ENCODE results near the gene WASF1.

WASF1 gene

GRCh38 chr6:110103260-110103659 is 76.2 kb downstream of the WASF1 start:
- Histone ChIP-seq H3K4me2 (ENCODE audit: low read length) (no peak overlapping the region), H3K9me3 (ENCODE audit: control insufficient read depth, insufficient read depth, low read length) (no peaks in the 10 kb centered on the region), H3K36me3 (ENCODE audit: control insufficient read depth, low read length) (peaks cover 93% of the 10 kb centered on the region), H3K9me2 (replicated peaks; ENCODE audit: control insufficient read depth, low read length) (no peaks in the 10 kb centered on the region), H3F3A (ENCODE audit: control insufficient read depth, insufficient read depth) (0 out of 2 replicates have a peak, but pooled peaks cover 6% of the 10 kb centered on the region), H3K4me3 (ENCODE audit: low read length) (no peak overlapping the region), H3K79me2 (ENCODE audit: control insufficient read depth, low read length) (no peaks in the 10 kb centered on the region), H3K4me1 (ENCODE audit: control insufficient read depth, low read length) (peaks cover 26% of the 10 kb centered on the region), H4K20me1 (ENCODE audit: control insufficient read depth, insufficient read depth, low read depth, low read length) (no peaks in the 10 kb centered on the region), H3K27ac (ENCODE audit: low read depth, low read length) (no peak overlapping the region), H3K27me3 (ENCODE audit: control insufficient read depth, low read length) (no peaks in the 10 kb centered on the region)
- TF ChIP-seq EZH2phosphoT487 (IDR thresholded peaks at IDR 0.05; ENCODE audit: borderline replicate concordance, low read length): no peak
- TF ChIP-seq CTCF (IDR thresholded peaks at IDR 0.05; ENCODE audit: low read depth, low read length, poor library complexity, severe bottlenecking): no peak

GRCh38 chr6:110102411-110102810 is 77.1 kb downstream of the WASF1 start:
- H3K9me2 ChIP-seq (replicated peaks; ENCODE audit: control insufficient read depth, low read length): no peaks in the 10 kb centered on the region
- H3F3A ChIP-seq (ENCODE audit: control insufficient read depth, insufficient read depth): 0 out of 2 replicates have a peak, but pooled peaks cover 6% of the 10 kb centered on the region
- peaks cover 87% of the 10 kb centered on the region for H3K36me3 ChIP-seq (ENCODE audit: control insufficient read depth, low read length)
- H3K27ac ChIP-seq (ENCODE audit: low read depth, low read length): peak overlapping the region; percentile 30
- H3K27me3 ChIP-seq (ENCODE audit: control insufficient read depth, low read length): no peaks in the 10 kb centered on the region
- peaks cover 26% of the 10 kb centered on the region for H3K4me1 ChIP-seq (ENCODE audit: control insufficient read depth, low read length)
- TF ChIP-seq CTCF (IDR thresholded peaks at IDR 0.05; ENCODE audit: low read depth, low read length, poor library complexity, severe bottlenecking): no peak
- TF ChIP-seq EZH2phosphoT487 (IDR thresholded peaks at IDR 0.05; ENCODE audit: borderline replicate concordance, low read length): no peak
- H3K9me3 ChIP-seq (ENCODE audit: control insufficient read depth, insufficient read depth, low read length): no peaks in the 10 kb centered on the region
- H3K4me3 ChIP-seq (ENCODE audit: low read length): no peak overlapping the region
- no peaks in the 10 kb centered on the region for H3K79me2 ChIP-seq (ENCODE audit: control insufficient read depth, low read length)
- H3K4me2 ChIP-seq (ENCODE audit: low read length): peak overlapping the region; percentile 34
- no peaks in the 10 kb centered on the region for H4K20me1 ChIP-seq (ENCODE audit: control insufficient read depth, insufficient read depth, low read depth, low read length)

GRCh38 chr6:110101885-110102284 is 77.6 kb downstream of the WASF1 start:
- Histone ChIP-seq H3K79me2 (ENCODE audit: control insufficient read depth, low read length) (no peaks in the 10 kb centered on the region), H3K4me3 (ENCODE audit: low read length) (no peak overlapping the region), H3K4me1 (ENCODE audit: control insufficient read depth, low read length) (peaks cover 26% of the 10 kb centered on the region), H3K27ac (ENCODE audit: low read depth, low read length) (peak overlapping the region; percentile 30), H3K36me3 (ENCODE audit: control insufficient read depth, low read length) (peaks cover 82% of the 10 kb centered on the region), H3K27me3 (ENCODE audit: control insufficient read depth, low read length) (no peaks in the 10 kb centered on the region), H3K4me2 (ENCODE audit: low read length) (peak overlapping the region; percentile 34), H4K20me1 (ENCODE audit: control insufficient read depth, insufficient read depth, low read depth, low read length) (no peaks in the 10 kb centered on the region), H3K9me3 (ENCODE audit: control insufficient read depth, insufficient read depth, low read length) (no peaks in the 10 kb centered on the region), H3K9me2 (replicated peaks; ENCODE audit: control insufficient read depth, low read length) (no peaks in the 10 kb centered on the region), H3F3A (ENCODE audit: control insufficient read depth, insufficient read depth) (0 out of 2 replicates have a peak, but pooled peaks cover 2% of the 10 kb centered on the region)
- TF ChIP-seq CTCF (IDR thresholded peaks at IDR 0.05; ENCODE audit: low read depth, low read length, poor library complexity, severe bottlenecking) (no peak), EZH2phosphoT487 (IDR thresholded peaks at IDR 0.05; ENCODE audit: borderline replicate concordance, low read length) (no peak)
